Type B pancreatic cell (in vitro differentiated cells): ENCODE data around the gene PLN. TPM values are rescaled to one million over a fixed set of nuclear protein-coding genes. Genes with fewer than 3 reads are reported as not detected.

Source experiments
- DNase-seq: peaks from one replicate; pipeline ENCODE4 v3.0.0; 2021; ENCODE audit warnings: mixed read lengths; ENCODE audit not compliant: unreplicated experiment; ENCODE audit errors: extremely low spot score
- H3K27ac Mint-ChIP-seq: 2 replicates; pipeline ENCODE4 v1.8.0; 2021; ENCODE audit warnings: mild to moderate bottlenecking, mixed read lengths
- H3K27me3 Mint-ChIP-seq: 2 replicates; pipeline ENCODE4 v1.8.0; 2021; ENCODE audit warnings: mixed read lengths
- H3K36me3 Mint-ChIP-seq: 2 replicates; pipeline ENCODE4 v1.8.0; 2021; ENCODE audit warnings: mixed read lengths
- H3K4me1 Mint-ChIP-seq: one replicate; pipeline ENCODE4 v1.8.0; 2021; ENCODE audit warnings: mixed read lengths; ENCODE audit not compliant: unreplicated experiment
- H3K4me3 Mint-ChIP-seq: 2 replicates; pipeline ENCODE4 v1.8.0; 2021; ENCODE audit warnings: mild to moderate bottlenecking, mixed read lengths
- H3K9me3 Mint-ChIP-seq: 2 replicates; pipeline ENCODE4 v1.8.0; 2021; ENCODE audit warnings: mixed read lengths
- CTCF ChIP-seq: fragments of 200-600 bp; sonication (generic); conservative IDR thresholded peaks from 2 replicates; pipeline ENCODE4 v1.5.0; 2021; ENCODE audit warnings: antibody characterized with exemption, mild to moderate bottlenecking
- total RNA-seq: library from RNA; stranded (reverse); gene quantifications from 2 replicates; pipeline ENCODE4 v1.2.1, GENCODE V29; 2021; ENCODE audit warnings: low replicate concordance

PLN gene
- total RNA-seq, 1 donor from 2014 or later, result 0.24 TPM

GRCh38 chr6:118546880-118547218, 1.2 kb upstream of the PLN start:
- no peak overlapping the region for H3K27ac Mint-ChIP-seq
- H3K4me1 Mint-ChIP-seq, result peaks cover 6% of the 10 kb centered on the region
- H3K27me3 Mint-ChIP-seq, result no peaks in the 10 kb centered on the region
- no peaks in the 10 kb centered on the region for H3K36me3 Mint-ChIP-seq
- H3K9me3 Mint-ChIP-seq, result no peaks in the 10 kb centered on the region
- DNase-seq, result no peak
- H3K4me3 Mint-ChIP-seq, result no peak overlapping the region
- TF ChIP-seq CTCF, result no peak

GRCh38 chr6:118548613-118549012, 517 bp downstream of the PLN start:
- Mint-ChIP-seq H3K27me3 (no peaks in the 10 kb centered on the region), H3K36me3 (no peaks in the 10 kb centered on the region), H3K4me3 (no peak overlapping the region), H3K9me3 (no peaks in the 10 kb centered on the region), H3K27ac (no peak overlapping the region), H3K4me1 (peaks cover 6% of the 10 kb centered on the region)
- no peak for DNase-seq
- no peak for TF ChIP-seq CTCF

GRCh38 chr6:118551063-118552053, 3.3 kb downstream of the PLN start:
- Mint-ChIP-seq H3K36me3 (peaks cover 8% of the 10 kb centered on the region), H3K9me3 (peaks cover 4% of the 10 kb centered on the region), H3K27me3 (no peaks in the 10 kb centered on the region), H3K4me1 (peaks cover 6% of the 10 kb centered on the region), H3K27ac (no peak overlapping the region), H3K4me3 (no peak overlapping the region)
- no peak for DNase-seq
- TF ChIP-seq CTCF, result peak; percentile 79

GRCh38 chr6:118553132-118553531, 5.0 kb downstream of the PLN start:
- no peak for TF ChIP-seq CTCF
- Mint-ChIP-seq H3K4me3 (no peak overlapping the region), H3K27me3 (no peaks in the 10 kb centered on the region), H3K9me3 (peaks cover 4% of the 10 kb centered on the region), H3K27ac (no peak overlapping the region), H3K4me1 (peaks cover 6% of the 10 kb centered on the region), H3K36me3 (peaks cover 8% of the 10 kb centered on the region)
- no peak for DNase-seq

GRCh38 chr6:118554698-118555097, 6.6 kb downstream of the PLN start:
- H3K36me3 Mint-ChIP-seq, result peaks cover 12% of the 10 kb centered on the region
- H3K27me3 Mint-ChIP-seq, result no peaks in the 10 kb centered on the region
- H3K9me3 Mint-ChIP-seq, result peaks cover 4% of the 10 kb centered on the region
- H3K4me1 Mint-ChIP-seq, result peaks cover 16% of the 10 kb centered on the region
- no peak overlapping the region for H3K4me3 Mint-ChIP-seq
- H3K27ac Mint-ChIP-seq, result no peak overlapping the region
- DNase-seq, result no peak
- TF ChIP-seq CTCF, result no peak
